CD4-positive, alpha-beta T cell treated with Interleukin-4 for 4 hours (primary cell): Measurements from ENCODE around the gene TSC1.

Experiments used
- DNase-seq: peaks from one replicate; pipeline ENCODE4 v3.0.0-alpha.2; 2020

The TSC1 gene

DNA sequence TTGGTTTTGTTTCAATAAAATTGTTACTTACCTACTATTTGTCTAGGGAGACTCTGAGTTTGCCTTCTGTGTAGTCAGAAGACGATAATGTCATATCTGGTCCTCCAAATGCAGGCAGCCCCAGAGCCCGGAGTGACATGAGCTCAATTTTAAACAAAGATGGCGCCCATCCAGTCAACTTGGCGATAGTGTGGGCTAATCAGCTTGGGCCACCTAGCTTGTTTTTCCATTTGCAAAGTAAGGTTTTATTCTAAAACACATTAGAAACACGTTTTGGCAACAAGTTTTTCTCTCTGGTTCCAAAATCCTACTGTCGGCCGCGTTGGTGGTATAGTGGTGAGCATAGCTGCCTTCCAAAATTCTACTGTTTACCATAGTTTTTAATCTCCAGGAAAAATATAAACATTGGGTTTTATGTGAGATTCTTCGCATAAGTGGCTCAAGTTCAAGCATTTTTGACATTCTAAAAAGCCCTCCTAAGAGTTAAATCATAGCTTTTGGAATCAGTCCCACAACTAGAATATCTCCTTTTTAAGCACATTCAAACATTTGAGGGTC, 13.2 kb downstream of the TSC1 start:
- DNase-seq = no peak

DNA sequence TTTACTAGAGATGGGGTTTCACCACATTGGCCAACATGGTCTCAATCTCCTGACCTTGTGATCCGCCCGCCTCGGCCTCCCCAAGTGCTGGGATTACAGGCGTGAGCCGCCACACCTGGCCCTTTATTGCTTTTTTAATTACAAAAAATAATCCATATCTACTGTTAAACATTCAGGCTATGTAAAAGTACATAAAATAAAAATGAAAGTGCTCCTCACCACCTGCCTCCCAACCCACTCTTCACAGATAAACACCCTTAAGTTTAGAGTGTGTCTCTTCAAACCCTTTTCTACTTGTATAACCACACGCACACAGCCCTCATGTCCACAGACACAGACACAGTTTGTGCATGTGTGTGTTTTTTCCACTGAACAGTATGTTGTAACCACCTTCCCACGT, 16.7 kb downstream of the TSC1 start:
- DNase-seq = no peak

GRCh38 chr9:132923346-132923902, 21.0 kb downstream of the TSC1 start:
- no peak for DNase-seq

DNA sequence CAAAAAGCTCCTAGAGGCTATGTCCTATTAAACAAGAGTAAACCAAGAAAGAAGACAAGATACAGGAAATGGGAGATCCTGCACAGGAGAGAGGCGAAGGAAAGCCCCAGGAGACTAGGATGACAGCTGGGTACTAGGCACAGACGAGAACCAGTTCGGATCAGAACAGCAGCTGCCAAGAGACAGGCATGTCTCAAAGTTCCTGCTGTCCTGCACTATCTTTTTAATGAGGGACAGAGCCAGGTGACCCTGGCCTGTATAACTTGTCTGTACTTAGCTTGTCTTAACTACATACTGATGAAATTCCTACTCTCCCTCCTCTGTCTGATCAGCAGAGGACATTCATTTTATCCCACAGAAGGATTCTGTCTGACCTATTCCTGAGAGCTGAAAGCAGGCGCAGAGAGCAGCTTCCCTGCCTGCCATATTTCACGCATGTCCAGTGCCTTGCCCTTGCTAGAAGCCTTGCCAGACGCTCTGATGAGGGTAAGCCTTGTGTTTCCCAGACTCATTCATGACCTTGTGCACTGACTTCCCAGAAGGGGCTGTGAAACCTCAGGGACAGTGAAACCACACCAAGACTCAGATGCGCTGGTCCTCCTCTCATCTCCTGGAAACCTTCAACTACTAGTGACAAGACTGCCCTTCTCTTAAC, 24.7 kb downstream of the TSC1 start:
- no peak for DNase-seq

DNA sequence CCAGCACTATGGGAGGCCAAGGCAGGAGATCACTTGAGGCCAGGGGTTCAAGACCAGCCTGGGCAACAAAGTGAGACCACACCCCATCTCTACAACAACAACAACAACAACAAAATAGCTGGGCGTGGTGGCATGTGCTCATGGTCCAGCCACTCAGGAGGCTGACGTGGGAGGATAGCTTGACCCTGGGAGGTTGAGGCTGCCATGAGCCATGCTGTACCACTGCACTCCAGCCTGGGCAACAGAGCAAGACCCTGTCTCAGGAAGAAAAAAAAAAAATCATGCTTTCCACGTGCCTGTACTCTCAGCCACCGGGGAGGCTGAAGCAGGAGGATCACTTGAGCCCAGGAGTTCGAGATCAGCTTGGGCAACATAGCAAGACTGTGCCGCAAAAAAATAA, 29.5 kb downstream of the TSC1 start:
- DNase-seq = no peak

DNA sequence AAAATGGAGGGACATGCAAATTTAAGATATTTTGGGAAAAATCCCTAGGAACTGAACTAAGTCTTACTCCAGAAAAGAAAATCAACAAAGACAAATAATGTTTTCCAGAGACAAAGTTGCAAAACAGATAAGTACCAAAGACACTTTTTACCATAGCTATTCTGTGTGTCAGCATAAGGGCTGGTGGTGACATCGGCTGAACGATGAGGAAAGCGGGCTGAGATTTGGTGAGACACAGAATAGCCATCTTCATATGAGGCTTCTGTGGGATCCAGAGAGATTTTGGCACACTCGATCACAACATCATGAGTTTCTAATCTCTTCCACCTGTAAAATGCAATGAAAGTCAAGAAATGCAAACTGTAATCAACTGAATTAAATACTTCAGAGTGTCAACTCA, 32.3 kb downstream of the TSC1 start:
- no peak for DNase-seq

- no peak for DNase-seq
Observed at GRCh38 chr9:132910376-132910775, 34.0 kb downstream of the TSC1 start.

GRCh38 chr9:132909311-132909710, 35.1 kb downstream of the TSC1 start:
- no peak for DNase-seq

GRCh38 chr9:132908635-132909034, 35.8 kb downstream of the TSC1 start:
- peak; percentile 50 for DNase-seq

GRCh38 chr9:132905726-132906125, 38.7 kb downstream of the TSC1 start:
- no peak for DNase-seq

GRCh38 chr9:132903574-132904492, 40.6 kb downstream of the TSC1 start:
- no peak for DNase-seq

GRCh38 chr9:132901858-132902831, 42.3 kb downstream of the TSC1 start:
- DNase-seq = peak; percentile 75

GRCh38 chr9:132898051-132898450, 46.4 kb downstream of the TSC1 start:
- no peak for DNase-seq

- DNase-seq = no peak
Observed at GRCh38 chr9:132896906-132897305, 47.5 kb downstream of the TSC1 start.

GRCh38 chr9:132896264-132896663, 48.2 kb downstream of the TSC1 start:
- no peak for DNase-seq

- no peak for DNase-seq
Observed at GRCh38 chr9:132894862-132895835, 49.3 kb downstream of the TSC1 start.

GRCh38 chr9:132894346-132894745, 50.1 kb downstream of the TSC1 start:
- DNase-seq = no peak

DNA sequence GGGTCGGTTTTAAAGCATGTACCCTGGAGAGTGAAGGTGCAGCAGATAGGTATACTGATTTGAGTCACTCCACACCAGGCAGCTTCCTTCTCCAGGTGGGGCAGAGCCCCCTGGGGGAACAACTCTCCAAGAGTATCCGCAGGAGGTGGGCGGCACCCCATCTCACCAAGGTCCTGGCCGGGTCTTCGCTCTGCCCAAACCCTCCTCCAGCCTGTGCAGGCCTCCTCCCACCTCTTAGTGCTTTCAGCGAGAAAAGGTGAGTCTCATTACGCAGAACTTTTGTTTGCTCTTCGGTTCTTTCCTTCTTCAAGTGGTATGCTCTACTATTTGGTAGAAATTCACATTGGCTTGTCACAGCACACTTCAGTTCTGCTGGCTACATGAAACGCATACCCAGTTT, 52.0 kb downstream of the TSC1 start:
- no peak for DNase-seq

- no peak for DNase-seq
Observed at GRCh38 chr9:132888151-132888550, 56.3 kb downstream of the TSC1 start.

DNA sequence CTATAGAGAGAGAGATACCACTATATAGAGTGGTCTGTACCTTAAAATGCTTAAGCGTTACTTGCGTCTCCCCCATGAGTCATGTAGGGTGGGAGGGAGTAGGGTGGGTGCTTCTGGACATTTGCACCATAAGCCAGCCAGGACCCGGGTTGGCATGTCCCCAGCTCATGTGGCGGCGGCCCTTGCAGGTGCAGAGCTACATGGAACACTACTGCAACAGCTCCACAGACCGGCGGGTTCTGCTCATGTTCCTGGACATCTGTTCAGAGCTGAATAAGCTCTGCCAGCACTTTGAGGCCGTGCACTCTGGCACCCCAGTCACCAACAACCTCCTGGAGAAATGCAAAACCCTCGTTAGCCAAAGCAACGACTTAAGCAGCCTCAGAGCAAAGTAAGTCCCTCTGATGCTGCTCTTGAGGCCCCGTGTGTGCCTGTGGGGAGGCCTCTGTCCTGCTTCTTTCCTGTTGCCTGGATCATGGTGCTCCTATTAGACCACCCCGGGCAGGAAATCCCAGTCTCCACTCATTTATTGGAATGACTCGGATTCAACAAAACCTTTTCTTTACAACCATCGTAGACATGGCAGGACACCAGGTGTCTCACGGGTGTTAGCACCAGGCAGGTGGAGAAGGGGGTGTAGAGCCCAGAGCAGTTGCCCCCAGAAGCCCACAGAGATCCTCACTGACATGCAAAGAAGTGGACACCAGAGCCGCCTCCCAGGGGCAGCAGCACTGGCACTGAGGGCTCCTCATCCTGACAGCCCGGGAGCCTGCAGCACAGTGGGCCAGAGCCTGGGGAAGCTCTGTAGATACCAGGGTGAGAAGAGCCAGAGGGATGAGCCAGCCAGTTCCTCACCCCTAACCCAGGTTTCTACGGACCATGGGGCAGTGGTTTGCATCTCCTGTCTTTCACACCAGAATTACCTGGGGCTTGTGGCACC, 57.0 kb downstream of the TSC1 start:
- no peak for DNase-seq
